K562 (cell line): ENCODE data around the gene ACLY. TPM values are rescaled to one million over a fixed set of nuclear protein-coding genes. Genes with fewer than 3 reads are reported as not detected.
A peak's percentile ranks its signal among the peaks of the same experiment; 100 is the strongest.
"Not testable (repeated sequence)": the region's sequence is repeated elsewhere in the genome, so short reads cannot be mapped to it uniquely, and the experiment has no call there.

Source experiments
- ATAC-seq: fragments of 200-7000 bp; cut with Tn5 transposase; 3 replicates; pipeline ENCODE4 v1.9.1; 2020; ENCODE audit warnings: moderate library complexity
- BruUV-seq: library from RNA; stranded (reverse); fragments of 400-500 nt; replicated peaks from 2 replicates; lab custom pipeline; 2021; lab: Mats Ljungman, UMichigan
- CTCF ChIA-PET: fragments of 300-600 bp; formaldehyde crosslinking; extraction: SDS; loops from one replicate; lab custom pipeline; 2021; ENCODE audit warnings: low intra/inter-chr PET ratio; lab: Yijun Ruan, JAX
- POLR2A ChIA-PET: fragments of 300-600, 350-650 bp; sonication (Branson Sonifier 250); formaldehyde crosslinking; extraction: SDS; loops from one replicate; lab custom pipeline; 2021; ENCODE audit warnings: antibody characterized with exemption, inconsistent platforms; lab: Yijun Ruan, JAX
- DNase-seq, 4 experiments: peaks; one replicate each; pipeline versions ENCODE4 v3.0.0 to v3.0.0-alpha.2; 2011 to 2018; ENCODE audit warnings: low spot score in 3 of 4, mixed read lengths in 3 of 4; ENCODE audit errors: extremely low read depth in 1 of 4
- FAIRE-seq: peaks from 2 replicates; lab custom pipeline; 2011; peaks lifted over from hg19 to GRCh38; lab: Jason Lieb, UNC
- H2AFZ ChIP-seq: 2 replicates; pipeline ENCODE4 v1.6.0; 2011; ENCODE audit warnings: low read depth, low read length, control low read depth, inconsistent platforms
- H3K27ac ChIP-seq: fragments of 200-600 bp; 3 replicates; pipeline ENCODE4 v1.8.0; 2011; ENCODE audit warnings: low read depth, mild to moderate bottlenecking, control low read depth, inconsistent platforms, low read length, moderate library complexity, mixed read lengths; ENCODE audit errors: extremely low read depth
- H3K27me3 ChIP-seq, 2 experiments: fragments of 300-600 bp in 1 of 2; 2 replicates in 1 of 2; 3 replicates in 1 of 2; pipeline versions ENCODE4 v1.6.0 to v1.8.0; 2011; ENCODE audit warnings: inconsistent platforms in 2 of 2, low read length in 2 of 2, mild to moderate bottlenecking in 1 of 2, mixed read lengths in 1 of 2, moderate library complexity in 1 of 2; ENCODE audit not compliant: control insufficient read depth in 2 of 2, insufficient read depth in 2 of 2
- H3K36me3 ChIP-seq: fragments of 300-600 bp; 3 replicates; pipeline ENCODE4 v1.8.0; 2011; ENCODE audit warnings: mild to moderate bottlenecking, low read length, inconsistent platforms; ENCODE audit not compliant: control insufficient read depth, insufficient read depth
- H3K4me1 ChIP-seq, 2 experiments: fragments of 200-600 bp in 1 of 2; replicated peaks in 1 of 2; 2 replicates in 1 of 2; 3 replicates in 1 of 2; pipeline versions ENCODE4 v1.5.1 to v1.8.0; 2011; ENCODE audit warnings: inconsistent platforms in 2 of 2, low read length in 2 of 2, mild to moderate bottlenecking in 1 of 2, mixed read lengths in 1 of 2, moderate library complexity in 1 of 2; ENCODE audit not compliant: control insufficient read depth in 2 of 2, insufficient read depth in 2 of 2
- H3K4me2 ChIP-seq: 2 replicates; pipeline ENCODE4 v1.6.1; 2011; ENCODE audit warnings: low read length, control low read depth, inconsistent platforms, mixed read lengths; ENCODE audit not compliant: insufficient read depth
- H3K4me3 ChIP-seq: fragments of 200-600 bp; sonication (generic), shearing (Covaris generic); 2 replicates; pipeline ENCODE4 v1.5.1; 2016; ENCODE audit warnings: control low read depth, inconsistent platforms
- H3K79me2 ChIP-seq: fragments of 200-600 bp; 3 replicates; pipeline ENCODE4 v1.8.0; 2011; ENCODE audit warnings: low read length, inconsistent platforms; ENCODE audit not compliant: control insufficient read depth, insufficient read depth
- H3K9ac ChIP-seq, 2 experiments: 2 replicates each; pipeline versions ENCODE4 v1.6.0 to v1.6.1; 2011; ENCODE audit warnings: low read depth in 2 of 2, low read length in 2 of 2, control low read depth in 1 of 2, inconsistent platforms in 1 of 2, mild to moderate bottlenecking in 1 of 2, mixed read lengths in 1 of 2; ENCODE audit not compliant: insufficient read depth in 1 of 2
- H3K9me1 ChIP-seq: one replicate; pipeline ENCODE4 v1.6.0; 2011; ENCODE audit warnings: inconsistent platforms, mild to moderate bottlenecking, low read length, moderate library complexity; ENCODE audit not compliant: control insufficient read depth, insufficient read depth
- H3K9me3 ChIP-seq: replicated peaks from 2 replicates; pipeline ENCODE4 v1.5.1; 2011; ENCODE audit warnings: low read depth, low read length, inconsistent platforms; ENCODE audit not compliant: control insufficient read depth, insufficient read depth
- H4K20me1 ChIP-seq: replicated peaks from 2 replicates; pipeline ENCODE4 v1.6.1; 2011; ENCODE audit warnings: low read length, inconsistent platforms, mixed read lengths; ENCODE audit not compliant: control insufficient read depth, insufficient read depth
- CEBPB ChIP-seq: fragments of 450-650 bp; IDR thresholded peaks from 2 replicates; pipeline ENCODE4 v1.6.1; 2016; ENCODE audit warnings: missing genetic modification characterization, missing compliant biosample characterization
- CEBPG ChIP-seq, 3 experiments: fragments of 200-800 bp in 1 of 3; sonication (Bioruptor generic) in 1 of 3; sonication (generic) in 1 of 3; formaldehyde crosslinking in 1 of 3; IDR thresholded peaks in 2 of 3; conservative IDR thresholded peaks in 1 of 3; 2 replicates each; pipeline versions ENCODE4 v1.6.1 to v1.8.0; 2016 to 2022; ENCODE audit warnings: missing compliant biosample characterization in 2 of 3, missing genetic modification characterization in 2 of 3, mild to moderate bottlenecking in 1 of 3, missing genetic modification reagents in 1 of 3
- WGBS: fragments of 100-300 bp; shearing (Covaris generic); methylation state at CpG from one replicate; pipeline ENCODE4 v1.1.6; 2016; ENCODE audit warnings: low coverage, mixed read lengths; ENCODE audit not compliant: insufficient coverage; ENCODE audit errors: missing lambda C conversion rate; 5-methylcytosine and 5-hydroxymethylcytosine counted together
- in situ Hi-C: fragments of 300-500 bp; cut with MboI; formaldehyde crosslinking; loops from 4 replicates; pipeline ENCODE4 v1.15.0; 2018; ENCODE audit warnings: inconsistent platforms, mixed read lengths
- intact Hi-C: fragments of 100-400 bp; cut with micrococcal nuclease; formaldehyde crosslinking; loops from 2 replicates; pipeline ENCODE4 v1.14.2; 2022
- polyA plus RNA-seq, 8 experiments: library from polyadenylated mRNA; depleted of rRNA in 4 of 8; stranded (reverse) in 5 of 8; unstranded in 3 of 8; fragments of >200 nt; fragmentation: Nextera tagmentation in 2 of 8; fragmentation: Illumina TruSeq in 1 of 8; extraction: Ambion mirVana in 2 of 8; extraction: Trizol in 1 of 8; gene quantifications; 2 replicates each; pipeline versions ENCODE4 v1.2.1 to v1.2.3, GENCODE V29; 2011 to 2014; ENCODE audit warnings: inconsistent platforms in 1 of 8, missing spikeins in 1 of 8
- total RNA-seq, 7 experiments: library from RNA; depleted of rRNA in 6 of 7; stranded (reverse); fragments of >200 nt in 6 of 7; fragmentation: Illumina TruSeq in 2 of 7; extraction: Trizol in 2 of 7; gene quantifications; 2 replicates each; pipeline versions ENCODE4 v1.2.1 to v1.2.3, GENCODE V29; 2011 to 2021; ENCODE audit warnings: low replicate concordance in 1 of 7
- TF ChIP-seq, protein P1 (sequence below), 2 experiments: fragments of 450-650 bp in 1 of 2; sonication (generic) in 1 of 2; formaldehyde crosslinking in 1 of 2; IDR thresholded peaks in 1 of 2; conservative IDR thresholded peaks in 1 of 2; 2 replicates each; pipeline versions ENCODE4 v1.6.1 to v1.8.1; 2016 to 2023; ENCODE audit warnings: mild to moderate bottlenecking in 2 of 2, moderate library complexity in 2 of 2, inconsistent platforms in 1 of 2, missing genetic modification reagents in 1 of 2

The ACLY gene
- total and polyA plus RNA-seq, 9 of the 15 experiments (the other 6 are each of a cell fraction or from before 2014, with no cell fraction given) = 42.9 to 280 (median 125) TPM

GRCh38 chr17:41931715-41932114 lies 13.0 kb upstream of the ACLY start:
- H2AFZ ChIP-seq, FAIRE-seq, H3K36me3 ChIP-seq, H3K9me3 ChIP-seq, H3K9me1 ChIP-seq, ATAC-seq, in situ Hi-C loops, H3K9ac ChIP-seq, H3K4me3 ChIP-seq, H3K27me3 ChIP-seq, H3K27ac ChIP-seq, H4K20me1 ChIP-seq, BruUV-seq, CTCF ChIA-PET, DNase-seq, H3K4me2 ChIP-seq: not testable (repeated sequence)
- TF ChIP-seq, protein P1, sequence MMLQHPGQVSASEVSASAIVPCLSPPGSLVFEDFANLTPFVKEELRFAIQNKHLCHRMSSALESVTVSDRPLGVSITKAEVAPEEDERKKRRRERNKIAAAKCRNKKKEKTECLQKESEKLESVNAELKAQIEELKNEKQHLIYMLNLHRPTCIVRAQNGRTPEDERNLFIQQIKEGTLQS (IDR thresholded peaks at IDR 0.05) = peak; percentile 72
- TF ChIP-seq, protein P1 (CRISPR knock-in tag; conservative IDR thresholded peaks at IDR 0.05) = not testable (repeated sequence)
- peak; percentile 34; the same call in 1 of the 2 replicates for TF ChIP-seq CEBPG (CRISPR knock-in tag; IDR thresholded peaks at IDR 0.05)
- TF ChIP-seq CEBPG (tag; conservative IDR thresholded peaks at IDR 0.05 in 1 of 2, IDR thresholded peaks at IDR 0.05 in 1 of 2) = peak; percentile 32 to 34; a peak in 2 of 4 replicates
- peak; percentile 30; the same call in 1 of the 2 replicates for TF ChIP-seq CEBPB (tag)
- Histone ChIP-seq H3K4me1 (peaks cover 19 to 21% of the 10 kb centered on the region in 2 experiments; a peak in 4 of 5 replicates), H3K79me2 (peaks cover 13% of the 10 kb centered on the region; the same call in 2 of the 3 replicates)
- POLR2A ChIA-PET = interaction anchor here (1.6 to 2.0 kb wide), 2 partner anchors 154 to 243 kb away, joined by 6 to 9 read pairs; partner anchors contain the start of gene EIF1
- intact Hi-C loops = loop anchor here (2.0 kb wide), 1 partner anchor 27 kb away; no protein-coding TSS in a partner anchor
- WGBS = 82% methylated on average over 4 of the region's 4 CpGs
